ENCODE measurements around the gene SLC35F1.

GRCh38 chr6:118147511-118147910 is 240.4 kb downstream of the SLC35F1 start:
- TF ChIP-seq EZH2 (IDR thresholded peaks at IDR 0.05; ENCODE audit: borderline replicate concordance, insufficient read depth, low read depth, low read length, poor library complexity, severe bottlenecking) (no peak), CTCF (IDR thresholded peaks at IDR 0.05) (no peak)
